ENCODE data around the gene SRSF1. TPM values are rescaled to one million over a fixed set of nuclear protein-coding genes. Genes with fewer than 3 reads are reported as not detected.
"Not testable (repeated sequence)": the region's sequence is repeated elsewhere in the genome, so short reads cannot be mapped to it uniquely, and the experiment has no call there.

The SRSF1 gene
- total and polyA plus RNA-seq, 9 donors: 77.8 to 184 (median 157) TPM

- TF ChIP-seq EP300 (IDR thresholded peaks at IDR 0.05): no peak
- TF ChIP-seq POLR2A (IDR thresholded peaks at IDR 0.05): no peak
- no peak for TF ChIP-seq CTCF (IDR thresholded peaks at IDR 0.05)
- H3K27ac ChIP-seq: no peak overlapping the region
- DNase-seq: no peak
- WGBS, 3 donors: 76 to 81% (median 78%) methylated on average over 26 of the region's 26 CpGs
- H3K36me3 ChIP-seq: no peaks in the 10 kb centered on the region
- no peak overlapping the region for H3K4me3 ChIP-seq
- no peaks in the 10 kb centered on the region for H3K4me1 ChIP-seq (ENCODE audit: insufficient read depth)
- H3K27me3 ChIP-seq: no peaks in the 10 kb centered on the region
- no peaks in the 10 kb centered on the region for H3K9me3 ChIP-seq
- intact Hi-C loops (cut with DNase I): no loop called here
Observed at GRCh38 chr17:57965521-57966160, 41.4 kb downstream of the SRSF1 start.

- 93 to 96% (median 94%) methylated on average over 6 of the region's 6 CpGs for WGBS, 3 donors
- no peak for TF ChIP-seq EP300 (IDR thresholded peaks at IDR 0.05)
- TF ChIP-seq CTCF (IDR thresholded peaks at IDR 0.05): no peak
- TF ChIP-seq POLR2A (IDR thresholded peaks at IDR 0.05): no peak
- H3K36me3 ChIP-seq: no peaks in the 10 kb centered on the region
- no peaks in the 10 kb centered on the region for H3K27me3 ChIP-seq
- intact Hi-C loops (cut with DNase I): no loop called here
- H3K27ac ChIP-seq: no peak overlapping the region
- no peaks in the 10 kb centered on the region for H3K9me3 ChIP-seq
- DNase-seq: no peak
- no peak overlapping the region for H3K4me3 ChIP-seq
- H3K4me1 ChIP-seq (ENCODE audit: insufficient read depth): no peaks in the 10 kb centered on the region
Observed at GRCh38 chr17:57963149-57963511, 43.9 kb downstream of the SRSF1 start.

GRCh38 chr17:57962279-57963148 lies 44.5 kb downstream of the SRSF1 start:
- WGBS, 3 donors: 61 to 69% (median 67%) methylated on average over 8 of the region's 8 CpGs
- no peaks in the 10 kb centered on the region for H3K36me3 ChIP-seq
- no peak overlapping the region for H3K4me3 ChIP-seq
- intact Hi-C loops (cut with DNase I): no loop called here
- no peak for DNase-seq
- no peak overlapping the region for H3K27ac ChIP-seq
- no peaks in the 10 kb centered on the region for H3K9me3 ChIP-seq
- TF ChIP-seq EP300 (IDR thresholded peaks at IDR 0.05) (no peak), CTCF (IDR thresholded peaks at IDR 0.05) (no peak), POLR2A (IDR thresholded peaks at IDR 0.05) (no peak)
- H3K4me1 ChIP-seq (ENCODE audit: insufficient read depth): no peaks in the 10 kb centered on the region
- no peaks in the 10 kb centered on the region for H3K27me3 ChIP-seq

GRCh38 chr17:57959929-57960328 lies 47.1 kb downstream of the SRSF1 start:
- Histone ChIP-seq H3K27ac (no peak overlapping the region), H3K4me1 (ENCODE audit: insufficient read depth) (no peaks in the 10 kb centered on the region), H3K27me3 (no peaks in the 10 kb centered on the region), H3K4me3 (no peak overlapping the region), H3K9me3 (no peaks in the 10 kb centered on the region), H3K36me3 (no peaks in the 10 kb centered on the region)
- intact Hi-C loops (cut with DNase I): loop anchor here in 1 of 4 donors (10.0 kb wide), 1 partner anchor 65 kb away; no protein-coding TSS in a partner anchor
- no peak for DNase-seq
- WGBS, 3 donors: 88 to 90% (median 88%) methylated on average over 6 of the region's 6 CpGs
- TF ChIP-seq CTCF (IDR thresholded peaks at IDR 0.05) (no peak), EP300 (IDR thresholded peaks at IDR 0.05) (no peak), POLR2A (IDR thresholded peaks at IDR 0.05) (no peak)

- H3K4me1 ChIP-seq (ENCODE audit: insufficient read depth); H3K27ac ChIP-seq; H3K36me3 ChIP-seq; H3K9me3 ChIP-seq; H3K4me3 ChIP-seq; DNase-seq; H3K27me3 ChIP-seq: not testable (repeated sequence)
- 94 to 95% (median 94%) methylated on average over 15 of the region's 15 CpGs for WGBS, 3 donors
- intact Hi-C loops (cut with DNase I): loop anchor here in 1 of 4 donors (10.0 kb wide), 1 partner anchor 64 kb away; no protein-coding TSS in a partner anchor
Observed at GRCh38 chr17:57958391-57958790, 48.7 kb downstream of the SRSF1 start.

Measured in ovary (tissue), 9 donors.